Measurements from ENCODE around the gene CDHR3. TPM values are rescaled to one million over a fixed set of nuclear protein-coding genes. Genes with fewer than 3 reads are reported as not detected.

Gene CDHR3
- total and polyA plus RNA-seq, 9 of the 15 experiments (the other 6 are each of a cell fraction or from before 2014, with no cell fraction given) = 0.03 to 0.66 (median 0.24) TPM; not detected in 1

GRCh38 chr7:106022193-106022821 lies 59.2 kb downstream of the CDHR3 start (continued):
- no peak for TF ChIP-seq ZBTB26 (CRISPR knock-in tag; IDR thresholded peaks at IDR 0.05)

- Histone ChIP-seq H3K4me1 (replicated peaks in 1 of 2; ENCODE audit: control insufficient read depth in 2 of 2, insufficient read depth in 2 of 2, low read length in 2 of 2) (peaks cover 7 to 51% of the 10 kb centered on the region in 2 experiments; a peak in 4 of 5 replicates), H3K27ac (ENCODE audit: extremely low read depth, low read depth, low read length) (no peak overlapping the region), H3K4me3 (no peak overlapping the region), H3K9me3 (replicated peaks; ENCODE audit: control insufficient read depth, insufficient read depth, low read depth, low read length) (no peaks in the 10 kb centered on the region), H3K79me2 (ENCODE audit: control insufficient read depth, insufficient read depth, low read length) (no peaks in the 10 kb centered on the region), H3K36me3 (ENCODE audit: control insufficient read depth, insufficient read depth, low read length) (no peaks in the 10 kb centered on the region), H3K9me1 (ENCODE audit: control insufficient read depth, insufficient read depth, low read length) (no peaks in the 10 kb centered on the region), H3K9ac (ENCODE audit: insufficient read depth in 1 of 2, low read depth in 2 of 2, low read length in 2 of 2) (no peak overlapping the region; a peak in 1 of 4 replicates), H4K20me1 (replicated peaks; ENCODE audit: control insufficient read depth, insufficient read depth, low read length) (no peaks in the 10 kb centered on the region), H2AFZ (ENCODE audit: low read depth, low read length) (no peak overlapping the region), H3K27me3 (ENCODE audit: control insufficient read depth in 2 of 2, insufficient read depth in 2 of 2, low read length in 2 of 2) (no peaks in the 10 kb centered on the region), H3K4me2 (ENCODE audit: insufficient read depth, low read length) (peak overlapping the region; percentile 10; the same call in 1 of the 2 replicates)
- FAIRE-seq (peak; percentile 63), ATAC-seq (peak; percentile 12; the same call in 2 of the 3 replicates), DNase-seq (ENCODE audit: extremely low read depth in 1 of 4, low spot score in 3 of 4) (peak; percentile 33 to 57 (median 46))
- WGBS (ENCODE audit: insufficient coverage, low coverage, missing lambda C conversion rate) = 10% methylated on average over 6 of the region's 6 CpGs
- in situ Hi-C loops (cut with MboI) (no loop called here), intact Hi-C loops (cut with micrococcal nuclease) (no loop called here)
- ChIA-PET CTCF (ENCODE audit: low intra/inter-chr PET ratio) (interaction anchor here (0.6 kb wide), 1 partner anchor 12 kb away, joined by 3 read pairs; no protein-coding TSS in a partner anchor), POLR2A (interaction anchor here (0.5 to 2.5 kb wide), 6 partner anchors 9 to 737 kb away, joined by 3 to 9 read pairs (median 4); no protein-coding TSS in a partner anchor)
- BruUV-seq (replicated peaks) = no TSS peak
- TF ChIP-seq GABPB1 (CRISPR knock-in tag; IDR thresholded peaks at IDR 0.05) (0 out of 2 replicates have a peak, but pooled peaks have one; percentile 23), MAFF (IDR thresholded peaks at IDR 0.05; ENCODE audit: low read length) (peak; percentile 67; the same call in 1 of the 2 replicates), CBFA2T3 (IDR thresholded peaks at IDR 0.05) (peak; percentile 46), CEBPB (tag; IDR thresholded peaks at IDR 0.05) (peak; percentile 42), CTBP1 (IDR thresholded peaks at IDR 0.05; ENCODE audit: borderline replicate concordance) (peak; percentile 61), BMI1 (IDR thresholded peaks at IDR 0.05; ENCODE audit: low read length) (no peak), NEUROD1 (IDR thresholded peaks at IDR 0.05; ENCODE audit: borderline replicate concordance, low read depth, low read length, partially characterized antibody) (no peak), ETV6 (IDR thresholded peaks at IDR 0.05; ENCODE audit: borderline replicate concordance in 1 of 2, low read depth in 2 of 2, low read length in 1 of 2) (no peak), ETV6 (CRISPR knock-in tag; IDR thresholded peaks at IDR 0.05; ENCODE audit: borderline replicate concordance) (no peak), NFE2 (IDR thresholded peaks at IDR 0.05; ENCODE audit: low read depth) (peak; percentile 94), ZNF263 (CRISPR knock-in tag; IDR thresholded peaks at IDR 0.05; ENCODE audit: borderline replicate concordance) (peak; percentile 61; the same call in 1 of the 2 replicates), MAFK (IDR thresholded peaks at IDR 0.05; ENCODE audit: low read length) (peak; percentile 73; the same call in 1 of the 2 replicates), EGR1 (conservative IDR thresholded peaks at IDR 0.05) (peak; percentile 49; the same call in 1 of the 2 replicates), SMARCE1 (IDR thresholded peaks at IDR 0.05) (peak; percentile 55; the same call in 1 of the 2 replicates), NR2C2 (CRISPR knock-in tag; IDR thresholded peaks at IDR 0.05) (no peak), NR2C2 (tag; IDR thresholded peaks at IDR 0.05) (no peak)
Measured at GRCh38 chr7:106023369-106024322, 60.6 kb downstream of the CDHR3 start.

Data from K562 (cell line).